Transverse colon (tissue), 4 donors: ENCODE measurements around the gene MYH9.
"Not testable (repeated sequence)": the region's sequence is repeated elsewhere in the genome, so short reads cannot be mapped to it uniquely, and the experiment has no call there.

Experiments
- CTCF ChIP-seq, 5 experiments: fragments of 200-600 bp in 3 of 5; fragments of 450-650 bp in 2 of 5; sonication (generic) in 3 of 5; IDR thresholded peaks; 1 replicate in 2 of 5; 2 replicates in 3 of 5; pipeline ENCODE4 v1.5.1; 2016 to 2017; ENCODE audit warnings: antibody characterized with exemption in 5 of 5, inconsistent platforms in 3 of 5, mild to moderate bottlenecking in 2 of 5, moderate library complexity in 1 of 5
- POLR2A ChIP-seq: fragments of 450-650 bp; IDR thresholded peaks from one replicate; pipeline ENCODE4 v1.6.1; 2016; ENCODE audit warnings: antibody characterized with exemption, mild to moderate bottlenecking, moderate library complexity
- POLR2AphosphoS5 ChIP-seq, 3 donors: sonication (generic); formaldehyde crosslinking; IDR thresholded peaks; one replicate each; pipeline ENCODE4 v1.6.1; 2016; ENCODE audit warnings: antibody characterized with exemption in 3 of 3

GRCh38 chr22:36255572-36255971 is 132.2 kb downstream of the MYH9 start:
- not testable (repeated sequence) for TF ChIP-seq CTCF (IDR thresholded peaks at IDR 0.05); POLR2AphosphoS5 (IDR thresholded peaks at IDR 0.05); POLR2A
